K562 (cell line): ENCODE measurements around the gene PRKAR2B. TPM values are rescaled to one million over a fixed set of nuclear protein-coding genes. Genes with fewer than 3 reads are reported as not detected.

Experiments used
- HDAC6 ChIP-seq: IDR thresholded peaks from 2 replicates; pipeline ENCODE4 v1.6.1; 2012; ENCODE audit warnings: low read depth, mild to moderate bottlenecking, control low read depth, inconsistent platforms, low read length, moderate library complexity
- NCOA2 ChIP-seq, 2 experiments: fragments of 450-650 bp; IDR thresholded peaks; 2 replicates each; pipeline ENCODE4 v1.6.1; 2018; ENCODE audit warnings: mild to moderate bottlenecking in 2 of 2, moderate library complexity in 1 of 2; ENCODE audit not compliant: partially characterized antibody in 2 of 2
- THRAP3 ChIP-seq: fragments of 450-650 bp; IDR thresholded peaks from 2 replicates; pipeline ENCODE4 v1.6.1; 2016; ENCODE audit warnings: mild to moderate bottlenecking, inconsistent platforms, borderline replicate concordance
- ZNF707 ChIP-seq: fragments of 250-450 bp; sonication (Bioruptor Pico); conservative IDR thresholded peaks from 2 replicates; pipeline ENCODE4 v1.8.0; 2022; ENCODE audit warnings: inconsistent platforms, mild to moderate bottlenecking, moderate library complexity
- polyA plus RNA-seq, 8 experiments: library from polyadenylated mRNA; depleted of rRNA in 4 of 8; stranded (reverse) in 5 of 8; unstranded in 3 of 8; fragments of >200 nt; fragmentation: Nextera tagmentation in 2 of 8; fragmentation: Illumina TruSeq in 1 of 8; extraction: Ambion mirVana in 2 of 8; extraction: Trizol in 1 of 8; gene quantifications; 2 replicates each; pipeline versions ENCODE4 v1.2.1 to v1.2.3, GENCODE V29; 2011 to 2014; ENCODE audit warnings: inconsistent platforms in 1 of 8, missing spikeins in 1 of 8
- total RNA-seq, 7 experiments: library from RNA; depleted of rRNA in 6 of 7; stranded (reverse); fragments of >200 nt in 6 of 7; fragmentation: Illumina TruSeq in 2 of 7; extraction: Trizol in 2 of 7; gene quantifications; 2 replicates each; pipeline versions ENCODE4 v1.2.1 to v1.2.3, GENCODE V29; 2011 to 2021; ENCODE audit warnings: low replicate concordance in 1 of 7
- TF ChIP-seq, protein P1 (sequence below): fragments of 200-600 bp; sonication (generic); IDR thresholded peaks from one replicate; pipeline ENCODE4 v1.6.1; 2012; ENCODE audit warnings: mild to moderate bottlenecking, low read depth, low read length, inconsistent platforms
- TF ChIP-seq, protein P2 (sequence below): sonication (generic); formaldehyde crosslinking; IDR thresholded peaks from 2 replicates; pipeline ENCODE4 v1.8.1; 2023; ENCODE audit warnings: mild to moderate bottlenecking, missing genetic modification reagents
- TF ChIP-seq, protein P3 (sequence below): fragments of 450-650 bp; IDR thresholded peaks from 2 replicates; pipeline ENCODE4 v1.6.1; 2018; ENCODE audit warnings: mild to moderate bottlenecking, low read depth; ENCODE audit not compliant: partially characterized antibody
- TF ChIP-seq, protein P4 (sequence below): fragments of 250-450 bp; sonication (Bioruptor Pico); IDR thresholded peaks from 2 replicates; pipeline ENCODE4 v1.8.0; 2022; ENCODE audit warnings: inconsistent platforms, mild to moderate bottlenecking, moderate library complexity, borderline replicate concordance
- TF ChIP-seq, protein P5 (sequence below): fragments of 450-650 bp; formaldehyde crosslinking; IDR thresholded peaks from 2 replicates; pipeline ENCODE4 v1.4.0; 2022; ENCODE audit warnings: missing genetic modification characterization

PRKAR2B gene
- total and polyA plus RNA-seq, 9 of the 15 experiments (the other 6 are each of a cell fraction or from before 2014, with no cell fraction given), result 59.0 to 173 (median 129) TPM

DNA sequence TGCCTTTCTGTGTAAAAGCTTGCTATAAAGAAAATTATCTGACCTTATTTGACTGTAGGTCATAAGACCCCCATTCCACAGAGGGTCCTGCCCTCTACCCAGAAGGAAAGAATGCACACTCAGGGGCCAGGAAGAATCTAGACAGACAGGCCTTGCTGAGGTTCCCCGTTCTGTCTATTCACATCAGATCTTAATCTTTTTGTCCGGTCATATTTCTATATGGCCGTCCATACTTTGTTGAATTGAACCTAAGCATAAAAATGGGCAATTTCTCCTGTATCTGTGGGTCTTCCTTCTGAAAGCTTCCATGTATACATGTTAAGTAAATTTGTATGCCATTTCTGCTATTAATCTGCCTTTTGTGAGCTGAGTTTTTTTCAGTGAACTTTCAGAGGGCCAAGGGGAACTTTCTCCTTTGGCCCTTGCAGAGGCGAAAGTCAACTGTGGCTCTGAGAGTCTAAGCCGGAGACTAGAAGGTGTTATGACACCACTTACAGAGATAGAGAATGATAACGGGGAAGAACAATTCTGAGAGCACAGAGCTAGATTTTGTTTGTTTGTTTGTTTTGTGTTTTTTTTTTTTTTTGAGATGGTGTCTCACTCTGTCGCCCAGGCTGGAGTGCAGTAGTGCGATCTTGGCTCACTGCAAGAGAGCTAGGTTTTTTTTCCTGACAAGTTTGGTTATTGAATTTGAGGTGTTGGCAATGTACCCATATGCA, 11.6 kb upstream of the PRKAR2B start (continued):
- TF ChIP-seq, protein P1, sequence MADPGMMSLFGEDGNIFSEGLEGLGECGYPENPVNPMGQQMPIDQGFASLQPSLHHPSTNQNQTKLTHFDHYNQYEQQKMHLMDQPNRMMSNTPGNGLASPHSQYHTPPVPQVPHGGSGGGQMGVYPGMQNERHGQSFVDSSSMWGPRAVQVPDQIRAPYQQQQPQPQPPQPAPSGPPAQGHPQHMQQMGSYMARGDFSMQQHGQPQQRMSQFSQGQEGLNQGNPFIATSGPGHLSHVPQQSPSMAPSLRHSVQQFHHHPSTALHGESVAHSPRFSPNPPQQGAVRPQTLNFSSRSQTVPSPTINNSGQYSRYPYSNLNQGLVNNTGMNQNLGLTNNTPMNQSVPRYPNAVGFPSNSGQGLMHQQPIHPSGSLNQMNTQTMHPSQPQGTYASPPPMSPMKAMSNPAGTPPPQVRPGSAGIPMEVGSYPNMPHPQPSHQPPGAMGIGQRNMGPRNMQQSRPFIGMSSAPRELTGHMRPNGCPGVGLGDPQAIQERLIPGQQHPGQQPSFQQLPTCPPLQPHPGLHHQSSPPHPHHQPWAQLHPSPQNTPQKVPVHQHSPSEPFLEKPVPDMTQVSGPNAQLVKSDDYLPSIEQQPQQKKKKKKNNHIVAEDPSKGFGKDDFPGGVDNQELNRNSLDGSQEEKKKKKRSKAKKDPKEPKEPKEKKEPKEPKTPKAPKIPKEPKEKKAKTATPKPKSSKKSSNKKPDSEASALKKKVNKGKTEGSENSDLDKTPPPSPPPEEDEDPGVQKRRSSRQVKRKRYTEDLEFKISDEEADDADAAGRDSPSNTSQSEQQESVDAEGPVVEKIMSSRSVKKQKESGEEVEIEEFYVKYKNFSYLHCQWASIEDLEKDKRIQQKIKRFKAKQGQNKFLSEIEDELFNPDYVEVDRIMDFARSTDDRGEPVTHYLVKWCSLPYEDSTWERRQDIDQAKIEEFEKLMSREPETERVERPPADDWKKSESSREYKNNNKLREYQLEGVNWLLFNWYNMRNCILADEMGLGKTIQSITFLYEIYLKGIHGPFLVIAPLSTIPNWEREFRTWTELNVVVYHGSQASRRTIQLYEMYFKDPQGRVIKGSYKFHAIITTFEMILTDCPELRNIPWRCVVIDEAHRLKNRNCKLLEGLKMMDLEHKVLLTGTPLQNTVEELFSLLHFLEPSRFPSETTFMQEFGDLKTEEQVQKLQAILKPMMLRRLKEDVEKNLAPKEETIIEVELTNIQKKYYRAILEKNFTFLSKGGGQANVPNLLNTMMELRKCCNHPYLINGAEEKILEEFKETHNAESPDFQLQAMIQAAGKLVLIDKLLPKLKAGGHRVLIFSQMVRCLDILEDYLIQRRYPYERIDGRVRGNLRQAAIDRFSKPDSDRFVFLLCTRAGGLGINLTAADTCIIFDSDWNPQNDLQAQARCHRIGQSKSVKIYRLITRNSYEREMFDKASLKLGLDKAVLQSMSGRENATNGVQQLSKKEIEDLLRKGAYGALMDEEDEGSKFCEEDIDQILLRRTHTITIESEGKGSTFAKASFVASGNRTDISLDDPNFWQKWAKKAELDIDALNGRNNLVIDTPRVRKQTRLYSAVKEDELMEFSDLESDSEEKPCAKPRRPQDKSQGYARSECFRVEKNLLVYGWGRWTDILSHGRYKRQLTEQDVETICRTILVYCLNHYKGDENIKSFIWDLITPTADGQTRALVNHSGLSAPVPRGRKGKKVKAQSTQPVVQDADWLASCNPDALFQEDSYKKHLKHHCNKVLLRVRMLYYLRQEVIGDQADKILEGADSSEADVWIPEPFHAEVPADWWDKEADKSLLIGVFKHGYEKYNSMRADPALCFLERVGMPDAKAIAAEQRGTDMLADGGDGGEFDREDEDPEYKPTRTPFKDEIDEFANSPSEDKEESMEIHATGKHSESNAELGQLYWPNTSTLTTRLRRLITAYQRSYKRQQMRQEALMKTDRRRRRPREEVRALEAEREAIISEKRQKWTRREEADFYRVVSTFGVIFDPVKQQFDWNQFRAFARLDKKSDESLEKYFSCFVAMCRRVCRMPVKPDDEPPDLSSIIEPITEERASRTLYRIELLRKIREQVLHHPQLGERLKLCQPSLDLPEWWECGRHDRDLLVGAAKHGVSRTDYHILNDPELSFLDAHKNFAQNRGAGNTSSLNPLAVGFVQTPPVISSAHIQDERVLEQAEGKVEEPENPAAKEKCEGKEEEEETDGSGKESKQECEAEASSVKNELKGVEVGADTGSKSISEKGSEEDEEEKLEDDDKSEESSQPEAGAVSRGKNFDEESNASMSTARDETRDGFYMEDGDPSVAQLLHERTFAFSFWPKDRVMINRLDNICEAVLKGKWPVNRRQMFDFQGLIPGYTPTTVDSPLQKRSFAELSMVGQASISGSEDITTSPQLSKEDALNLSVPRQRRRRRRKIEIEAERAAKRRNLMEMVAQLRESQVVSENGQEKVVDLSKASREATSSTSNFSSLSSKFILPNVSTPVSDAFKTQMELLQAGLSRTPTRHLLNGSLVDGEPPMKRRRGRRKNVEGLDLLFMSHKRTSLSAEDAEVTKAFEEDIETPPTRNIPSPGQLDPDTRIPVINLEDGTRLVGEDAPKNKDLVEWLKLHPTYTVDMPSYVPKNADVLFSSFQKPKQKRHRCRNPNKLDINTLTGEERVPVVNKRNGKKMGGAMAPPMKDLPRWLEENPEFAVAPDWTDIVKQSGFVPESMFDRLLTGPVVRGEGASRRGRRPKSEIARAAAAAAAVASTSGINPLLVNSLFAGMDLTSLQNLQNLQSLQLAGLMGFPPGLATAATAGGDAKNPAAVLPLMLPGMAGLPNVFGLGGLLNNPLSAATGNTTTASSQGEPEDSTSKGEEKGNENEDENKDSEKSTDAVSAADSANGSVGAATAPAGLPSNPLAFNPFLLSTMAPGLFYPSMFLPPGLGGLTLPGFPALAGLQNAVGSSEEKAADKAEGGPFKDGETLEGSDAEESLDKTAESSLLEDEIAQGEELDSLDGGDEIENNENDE, result no peak
- no peak for TF ChIP-seq HDAC6
- no peak for TF ChIP-seq ZNF707 (CRISPR knock-in tag)
- TF ChIP-seq NCOA2 (IDR thresholded peaks at IDR 0.05; ENCODE audit: partially characterized antibody in 2 of 2), result no peak
- TF ChIP-seq, protein P2, sequence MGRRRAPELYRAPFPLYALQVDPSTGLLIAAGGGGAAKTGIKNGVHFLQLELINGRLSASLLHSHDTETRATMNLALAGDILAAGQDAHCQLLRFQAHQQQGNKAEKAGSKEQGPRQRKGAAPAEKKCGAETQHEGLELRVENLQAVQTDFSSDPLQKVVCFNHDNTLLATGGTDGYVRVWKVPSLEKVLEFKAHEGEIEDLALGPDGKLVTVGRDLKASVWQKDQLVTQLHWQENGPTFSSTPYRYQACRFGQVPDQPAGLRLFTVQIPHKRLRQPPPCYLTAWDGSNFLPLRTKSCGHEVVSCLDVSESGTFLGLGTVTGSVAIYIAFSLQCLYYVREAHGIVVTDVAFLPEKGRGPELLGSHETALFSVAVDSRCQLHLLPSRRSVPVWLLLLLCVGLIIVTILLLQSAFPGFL (CRISPR knock-in tag), result no peak
- TF ChIP-seq THRAP3, result no peak
- TF ChIP-seq, protein P3, sequence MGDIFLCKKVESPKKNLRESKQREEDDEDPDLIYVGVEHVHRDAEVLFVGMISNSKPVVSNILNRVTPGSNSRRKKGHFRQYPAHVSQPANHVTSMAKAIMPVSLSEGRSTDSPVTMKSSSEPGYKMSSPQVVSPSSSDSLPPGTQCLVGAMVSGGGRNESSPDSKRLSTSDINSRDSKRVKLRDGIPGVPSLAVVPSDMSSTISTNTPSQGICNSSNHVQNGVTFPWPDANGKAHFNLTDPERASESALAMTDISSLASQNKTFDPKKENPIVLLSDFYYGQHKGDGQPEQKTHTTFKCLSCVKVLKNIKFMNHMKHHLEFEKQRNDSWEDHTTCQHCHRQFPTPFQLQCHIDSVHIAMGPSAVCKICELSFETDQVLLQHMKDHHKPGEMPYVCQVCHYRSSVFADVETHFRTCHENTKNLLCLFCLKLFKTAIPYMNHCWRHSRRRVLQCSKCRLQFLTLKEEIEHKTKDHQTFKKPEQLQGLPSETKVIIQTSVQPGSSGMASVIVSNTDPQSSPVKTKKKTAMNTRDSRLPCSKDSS, result no peak
- TF ChIP-seq, protein P4, sequence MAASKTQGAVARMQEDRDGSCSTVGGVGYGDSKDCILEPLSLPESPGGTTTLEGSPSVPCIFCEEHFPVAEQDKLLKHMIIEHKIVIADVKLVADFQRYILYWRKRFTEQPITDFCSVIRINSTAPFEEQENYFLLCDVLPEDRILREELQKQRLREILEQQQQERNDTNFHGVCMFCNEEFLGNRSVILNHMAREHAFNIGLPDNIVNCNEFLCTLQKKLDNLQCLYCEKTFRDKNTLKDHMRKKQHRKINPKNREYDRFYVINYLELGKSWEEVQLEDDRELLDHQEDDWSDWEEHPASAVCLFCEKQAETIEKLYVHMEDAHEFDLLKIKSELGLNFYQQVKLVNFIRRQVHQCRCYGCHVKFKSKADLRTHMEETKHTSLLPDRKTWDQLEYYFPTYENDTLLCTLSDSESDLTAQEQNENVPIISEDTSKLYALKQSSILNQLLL (CRISPR knock-in tag), result no peak
- TF ChIP-seq, protein P5, sequence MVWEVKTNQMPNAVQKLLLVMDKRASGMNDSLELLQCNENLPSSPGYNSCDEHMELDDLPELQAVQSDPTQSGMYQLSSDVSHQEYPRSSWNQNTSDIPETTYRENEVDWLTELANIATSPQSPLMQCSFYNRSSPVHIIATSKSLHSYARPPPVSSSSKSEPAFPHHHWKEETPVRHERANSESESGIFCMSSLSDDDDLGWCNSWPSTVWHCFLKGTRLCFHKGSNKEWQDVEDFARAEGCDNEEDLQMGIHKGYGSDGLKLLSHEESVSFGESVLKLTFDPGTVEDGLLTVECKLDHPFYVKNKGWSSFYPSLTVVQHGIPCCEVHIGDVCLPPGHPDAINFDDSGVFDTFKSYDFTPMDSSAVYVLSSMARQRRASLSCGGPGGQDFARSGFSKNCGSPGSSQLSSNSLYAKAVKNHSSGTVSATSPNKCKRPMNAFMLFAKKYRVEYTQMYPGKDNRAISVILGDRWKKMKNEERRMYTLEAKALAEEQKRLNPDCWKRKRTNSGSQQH (CRISPR knock-in tag), result no peak
